H9 (cell line): ENCODE results near the gene SETBP1. TPM values are rescaled to one million over a fixed set of nuclear protein-coding genes. Genes with fewer than 3 reads are reported as not detected.

Source experiments
- DNase-seq: peaks from one replicate; pipeline ENCODE4 v3.0.0-alpha.2; 2017
- H2AFZ ChIP-seq: one replicate; pipeline ENCODE4 v1.6.1; 2013; ENCODE audit warnings: mild to moderate bottlenecking, low read length, control low read depth, moderate library complexity
- H2AK5ac ChIP-seq: 2 replicates; pipeline ENCODE4 v1.6.1; 2013; ENCODE audit warnings: low read length, control low read depth, mixed read lengths; ENCODE audit not compliant: insufficient read length
- H2BK120ac ChIP-seq: one replicate; pipeline ENCODE4 v1.6.1; 2013; ENCODE audit warnings: low read depth, mild to moderate bottlenecking, low read length, control low read depth, inconsistent platforms; ENCODE audit not compliant: poor library complexity, severe bottlenecking
- H2BK12ac ChIP-seq: 2 replicates; pipeline ENCODE4 v1.6.1; 2013; ENCODE audit warnings: low read length, control low read depth, mixed read lengths, low read depth; ENCODE audit not compliant: insufficient read length
- H2BK15ac ChIP-seq: 2 replicates; pipeline ENCODE4 v1.6.1; 2013; ENCODE audit warnings: low read depth, low read length, control low read depth
- H2BK20ac ChIP-seq: one replicate; pipeline ENCODE4 v1.6.1; 2013; ENCODE audit warnings: low read depth, mild to moderate bottlenecking, low read length, control low read depth, inconsistent platforms; ENCODE audit not compliant: poor library complexity, severe bottlenecking
- H2BK5ac ChIP-seq: 2 replicates; pipeline ENCODE4 v1.6.1; 2013; ENCODE audit warnings: low read length, control low read depth, mixed read lengths; ENCODE audit not compliant: insufficient read length
- H3K14ac ChIP-seq: 2 replicates; pipeline ENCODE4 v1.6.1; 2013; ENCODE audit warnings: low read length, control low read depth; ENCODE audit not compliant: insufficient read depth
- H3K18ac ChIP-seq: 2 replicates; pipeline ENCODE4 v1.6.1; 2013; ENCODE audit warnings: low read depth, mild to moderate bottlenecking, mixed read lengths, low read length, control low read depth; ENCODE audit not compliant: insufficient read length
- H3K23ac ChIP-seq: 2 replicates; pipeline ENCODE4 v1.6.1; 2013; ENCODE audit warnings: low read length, control low read depth, mixed read lengths, low read depth; ENCODE audit not compliant: insufficient read length
- H3K23me2 ChIP-seq: 2 replicates; pipeline ENCODE4 v1.6.1; 2013; ENCODE audit warnings: low read depth, mild to moderate bottlenecking, mixed read lengths, low read length, control low read depth; ENCODE audit not compliant: insufficient read length, poor library complexity, severe bottlenecking
- H3K27ac ChIP-seq: 2 replicates; pipeline ENCODE4 v1.5.1; 2013; ENCODE audit warnings: low read length, control low read depth, mixed read lengths, low read depth; ENCODE audit not compliant: insufficient read length
- H3K27me3 ChIP-seq: 2 replicates; pipeline ENCODE4 v1.6.1; 2013; ENCODE audit warnings: low read length, control low read depth, inconsistent platforms; ENCODE audit not compliant: insufficient read depth
- H3K4ac ChIP-seq: 2 replicates; pipeline ENCODE4 v1.6.1; 2013; ENCODE audit warnings: low read depth, mild to moderate bottlenecking, control low read depth, inconsistent platforms, low read length, moderate library complexity
- H3K4me1 ChIP-seq: 2 replicates; pipeline ENCODE4 v1.6.1; 2013; ENCODE audit warnings: low read length, control low read depth, inconsistent platforms; ENCODE audit not compliant: insufficient read depth
- H3K4me2 ChIP-seq: 2 replicates; pipeline ENCODE4 v1.6.1; 2013; ENCODE audit warnings: low read length, control low read depth, mixed read lengths; ENCODE audit not compliant: insufficient read length, insufficient read depth
- H3K56ac ChIP-seq: 2 replicates; pipeline ENCODE4 v1.6.1; 2013; ENCODE audit warnings: low read depth, mild to moderate bottlenecking, mixed read lengths, low read length, control low read depth; ENCODE audit not compliant: insufficient read length
- H3K79me1 ChIP-seq: 2 replicates; pipeline ENCODE4 v1.6.1; 2013; ENCODE audit warnings: low read depth, mild to moderate bottlenecking, moderate library complexity, low read length, control low read depth, inconsistent platforms; ENCODE audit not compliant: insufficient read depth, poor library complexity, severe bottlenecking
- H3K79me2 ChIP-seq: 2 replicates; pipeline ENCODE4 v1.6.1; 2013; ENCODE audit warnings: low read length, control low read depth, inconsistent platforms; ENCODE audit not compliant: insufficient read depth
- H3K9ac ChIP-seq: 2 replicates; pipeline ENCODE4 v1.6.1; 2013; ENCODE audit warnings: low read length, control low read depth, mixed read lengths; ENCODE audit not compliant: insufficient read length; ENCODE audit errors: extremely low read depth
- H3K9me3 ChIP-seq: one replicate; pipeline ENCODE4 v1.6.1; 2013; ENCODE audit warnings: low read depth, low read length, inconsistent platforms; ENCODE audit not compliant: control insufficient read depth
- H3T11ph ChIP-seq: one replicate; pipeline ENCODE4 v1.6.1; 2013; ENCODE audit warnings: mild to moderate bottlenecking, low read length, control low read depth, inconsistent platforms
- H4K20me1 ChIP-seq: one replicate; pipeline ENCODE4 v1.6.1; 2013; ENCODE audit not compliant: control insufficient read depth, insufficient read length, insufficient read depth
- H4K5ac ChIP-seq: 2 replicates; pipeline ENCODE4 v1.6.1; 2013; ENCODE audit warnings: low read depth, mild to moderate bottlenecking, mixed read lengths, low read length, control low read depth; ENCODE audit not compliant: insufficient read length
- H4K8ac ChIP-seq: replicated peaks from 2 replicates; pipeline ENCODE4 v1.6.1; 2013; ENCODE audit warnings: low read length, control low read depth, mixed read lengths, low read depth; ENCODE audit not compliant: insufficient read length
- H4K91ac ChIP-seq: 2 replicates; pipeline ENCODE4 v1.6.1; 2013; ENCODE audit warnings: low read depth, mild to moderate bottlenecking, moderate library complexity, mixed read lengths, low read length, control low read depth; ENCODE audit not compliant: insufficient read length
- H3K27ac Mint-ChIP-seq, 3 experiments: 2 replicates in 2 of 3; 3 replicates in 1 of 3; pipeline ENCODE4 v1.8.0; 2020 to 2021; ENCODE audit warnings: mixed read lengths in 3 of 3, mild to moderate bottlenecking in 1 of 3, moderate library complexity in 1 of 3
- H3K27me3 Mint-ChIP-seq: 2 replicates; pipeline ENCODE4 v1.8.0; 2021; ENCODE audit warnings: low read depth, mild to moderate bottlenecking, moderate library complexity, mixed read lengths
- H3K36me3 Mint-ChIP-seq, 3 experiments: 2 replicates in 2 of 3; 3 replicates in 1 of 3; pipeline ENCODE4 v1.8.0; 2020 to 2021; ENCODE audit warnings: low read depth in 3 of 3, mixed read lengths in 3 of 3; ENCODE audit not compliant: insufficient read depth in 1 of 3
- H3K4me1 Mint-ChIP-seq, 2 experiments: 2 replicates each; pipeline ENCODE4 v1.8.0; 2020; ENCODE audit warnings: mixed read lengths in 2 of 2
- H3K4me3 Mint-ChIP-seq, 2 experiments: 2 replicates in 1 of 2; 3 replicates in 1 of 2; pipeline ENCODE4 v1.8.0; 2020 to 2021; ENCODE audit warnings: mild to moderate bottlenecking in 2 of 2, mixed read lengths in 2 of 2, moderate library complexity in 1 of 2
- H3K9me3 Mint-ChIP-seq, 2 experiments: 2 replicates in 1 of 2; 3 replicates in 1 of 2; pipeline ENCODE4 v1.8.0; 2020; ENCODE audit warnings: mild to moderate bottlenecking in 2 of 2, mixed read lengths in 2 of 2, moderate library complexity in 1 of 2
- CTCF ChIP-seq: fragments of 200-600 bp; sonication (generic); conservative IDR thresholded peaks from 3 replicates; pipeline ENCODE4 v1.8.0; 2021; ENCODE audit warnings: antibody characterized with exemption, mild to moderate bottlenecking
- WGBS: extraction: QIAGEN DNeasy Blood & Tissue Kit; methylation state at CpG from one replicate; pipeline ENCODE4 v1.1.7; 2013; ENCODE audit warnings: missing lambda C conversion rate, low lambda C conversion rate, mixed read lengths; ENCODE audit not compliant: insufficient read length; ENCODE audit errors: extremely low coverage; 5-methylcytosine and 5-hydroxymethylcytosine counted together
- total RNA-seq: library from RNA; stranded (reverse); gene quantifications from 2 replicates; pipeline ENCODE4 v1.2.1, GENCODE V29; 2021

SETBP1 gene
- total RNA-seq, 1 experiment from 2014 or later: 4.6 TPM

- H2BK12ac ChIP-seq: no peak overlapping the region
- no peak overlapping the region for H2BK20ac ChIP-seq
- H3K9ac ChIP-seq: no peak overlapping the region
- no peaks in the 10 kb centered on the region for H3K9me3 Mint-ChIP-seq
- no peak overlapping the region for H2AK5ac ChIP-seq
- peak overlapping the region; percentile 66; the same call in 1 of the 2 replicates for H3K14ac ChIP-seq
- no peak overlapping the region for H4K5ac ChIP-seq
- H3K4me1 Mint-ChIP-seq: peaks cover 22 to 39% of the 10 kb centered on the region in 2 experiments
- no peaks in the 10 kb centered on the region; the same call in 1 of the 2 replicates for H3K27me3 Mint-ChIP-seq
- H2BK5ac ChIP-seq: no peak overlapping the region
- no peak overlapping the region for H4K91ac ChIP-seq
- peaks cover 4% of the 10 kb centered on the region for H3K23me2 ChIP-seq
- peak; percentile 62 for DNase-seq
- H3K4me1 ChIP-seq: peaks cover 8% of the 10 kb centered on the region; the same call in 1 of the 2 replicates
- no peak overlapping the region for H3K27ac ChIP-seq
- H3K4me3 Mint-ChIP-seq: peak overlapping the region in 1 of 2 experiments; percentile 51; a peak in 2 of 5 replicates
- no peaks in the 10 kb centered on the region for H3K79me2 ChIP-seq
- no peak overlapping the region for H3K4ac ChIP-seq
- no peak overlapping the region for H4K8ac ChIP-seq
- no peak overlapping the region for H3K23ac ChIP-seq
- no CpG with 5 or more reads among the region's 50 CpGs for WGBS
- peak; percentile 25; the same call in 1 of the 3 replicates for TF ChIP-seq CTCF
- H3K36me3 Mint-ChIP-seq: no peaks in the 10 kb centered on the region
- H3K79me1 ChIP-seq: no peaks in the 10 kb centered on the region
- peak overlapping the region in 2 of 3 experiments; percentile 52 to 57; a peak in 2 of 7 replicates for H3K27ac Mint-ChIP-seq
- no peak overlapping the region for H2BK120ac ChIP-seq
- no peak overlapping the region for H3K56ac ChIP-seq
- no peaks in the 10 kb centered on the region for H4K20me1 ChIP-seq
- no peaks in the 10 kb centered on the region for H3K9me3 ChIP-seq
- no peak overlapping the region; the same call in 1 of the 2 replicates for H2BK15ac ChIP-seq
- H3T11ph ChIP-seq: no peak overlapping the region
- no peak overlapping the region for H2AFZ ChIP-seq
- peak overlapping the region; percentile 22 for H3K4me2 ChIP-seq
- H3K18ac ChIP-seq: peak overlapping the region; percentile 76
- no peaks in the 10 kb centered on the region for H3K27me3 ChIP-seq
Measured at GRCh38 chr18:44744161-44745121, 63.8 kb downstream of the SETBP1 start.
